K562 (cell line): Measurements from ENCODE around the gene PODN. TPM values are rescaled to one million over a fixed set of nuclear protein-coding genes. Genes with fewer than 3 reads are reported as not detected.

ENCODE experiments used
- ATAC-seq: fragments of 200-7000 bp; cut with Tn5 transposase; 3 replicates; pipeline ENCODE4 v1.9.1; 2020; ENCODE audit warnings: moderate library complexity
- BruUV-seq: library from RNA; stranded (reverse); fragments of 400-500 nt; replicated peaks from 2 replicates; lab custom pipeline; 2021; lab: Mats Ljungman, UMichigan
- CTCF ChIA-PET: fragments of 300-600 bp; formaldehyde crosslinking; extraction: SDS; loops from one replicate; lab custom pipeline; 2021; ENCODE audit warnings: low intra/inter-chr PET ratio; lab: Yijun Ruan, JAX
- POLR2A ChIA-PET: fragments of 300-600, 350-650 bp; sonication (Branson Sonifier 250); formaldehyde crosslinking; extraction: SDS; loops from one replicate; lab custom pipeline; 2021; ENCODE audit warnings: antibody characterized with exemption, inconsistent platforms; lab: Yijun Ruan, JAX
- DNase-seq, 4 experiments: peaks; one replicate each; pipeline versions ENCODE4 v3.0.0 to v3.0.0-alpha.2; 2011 to 2018; ENCODE audit warnings: low spot score in 3 of 4, mixed read lengths in 3 of 4; ENCODE audit errors: extremely low read depth in 1 of 4
- FAIRE-seq: peaks from 2 replicates; lab custom pipeline; 2011; peaks lifted over from hg19 to GRCh38; lab: Jason Lieb, UNC
- H2AFZ ChIP-seq: 2 replicates; pipeline ENCODE4 v1.6.0; 2011; ENCODE audit warnings: low read depth, low read length, control low read depth, inconsistent platforms
- H3K27ac ChIP-seq: fragments of 200-600 bp; 3 replicates; pipeline ENCODE4 v1.8.0; 2011; ENCODE audit warnings: low read depth, mild to moderate bottlenecking, control low read depth, inconsistent platforms, low read length, moderate library complexity, mixed read lengths; ENCODE audit errors: extremely low read depth
- H3K27me3 ChIP-seq, 2 experiments: fragments of 300-600 bp in 1 of 2; 2 replicates in 1 of 2; 3 replicates in 1 of 2; pipeline versions ENCODE4 v1.6.0 to v1.8.0; 2011; ENCODE audit warnings: inconsistent platforms in 2 of 2, low read length in 2 of 2, mild to moderate bottlenecking in 1 of 2, mixed read lengths in 1 of 2, moderate library complexity in 1 of 2; ENCODE audit not compliant: control insufficient read depth in 2 of 2, insufficient read depth in 2 of 2
- H3K36me3 ChIP-seq: fragments of 300-600 bp; 3 replicates; pipeline ENCODE4 v1.8.0; 2011; ENCODE audit warnings: mild to moderate bottlenecking, low read length, inconsistent platforms; ENCODE audit not compliant: control insufficient read depth, insufficient read depth
- H3K4me1 ChIP-seq, 2 experiments: fragments of 200-600 bp in 1 of 2; replicated peaks in 1 of 2; 2 replicates in 1 of 2; 3 replicates in 1 of 2; pipeline versions ENCODE4 v1.5.1 to v1.8.0; 2011; ENCODE audit warnings: inconsistent platforms in 2 of 2, low read length in 2 of 2, mild to moderate bottlenecking in 1 of 2, mixed read lengths in 1 of 2, moderate library complexity in 1 of 2; ENCODE audit not compliant: control insufficient read depth in 2 of 2, insufficient read depth in 2 of 2
- H3K4me2 ChIP-seq: 2 replicates; pipeline ENCODE4 v1.6.1; 2011; ENCODE audit warnings: low read length, control low read depth, inconsistent platforms, mixed read lengths; ENCODE audit not compliant: insufficient read depth
- H3K4me3 ChIP-seq: fragments of 200-600 bp; sonication (generic), shearing (Covaris generic); 2 replicates; pipeline ENCODE4 v1.5.1; 2016; ENCODE audit warnings: control low read depth, inconsistent platforms
- H3K79me2 ChIP-seq: fragments of 200-600 bp; 3 replicates; pipeline ENCODE4 v1.8.0; 2011; ENCODE audit warnings: low read length, inconsistent platforms; ENCODE audit not compliant: control insufficient read depth, insufficient read depth
- H3K9ac ChIP-seq, 2 experiments: 2 replicates each; pipeline versions ENCODE4 v1.6.0 to v1.6.1; 2011; ENCODE audit warnings: low read depth in 2 of 2, low read length in 2 of 2, control low read depth in 1 of 2, inconsistent platforms in 1 of 2, mild to moderate bottlenecking in 1 of 2, mixed read lengths in 1 of 2; ENCODE audit not compliant: insufficient read depth in 1 of 2
- H3K9me1 ChIP-seq: one replicate; pipeline ENCODE4 v1.6.0; 2011; ENCODE audit warnings: inconsistent platforms, mild to moderate bottlenecking, low read length, moderate library complexity; ENCODE audit not compliant: control insufficient read depth, insufficient read depth
- H3K9me3 ChIP-seq: replicated peaks from 2 replicates; pipeline ENCODE4 v1.5.1; 2011; ENCODE audit warnings: low read depth, low read length, inconsistent platforms; ENCODE audit not compliant: control insufficient read depth, insufficient read depth
- H4K20me1 ChIP-seq: replicated peaks from 2 replicates; pipeline ENCODE4 v1.6.1; 2011; ENCODE audit warnings: low read length, inconsistent platforms, mixed read lengths; ENCODE audit not compliant: control insufficient read depth, insufficient read depth
- BRF2 ChIP-seq: IDR thresholded peaks from 3 replicates; pipeline ENCODE4 v1.6.1; 2011; ENCODE audit warnings: borderline replicate concordance, mild to moderate bottlenecking; ENCODE audit not compliant: insufficient read length, insufficient read depth
- CEBPB ChIP-seq: fragments of 450-650 bp; IDR thresholded peaks from 2 replicates; pipeline ENCODE4 v1.6.1; 2016; ENCODE audit warnings: missing genetic modification characterization, missing compliant biosample characterization
- CTBP1 ChIP-seq: fragments of 450-650 bp; IDR thresholded peaks from 2 replicates; pipeline ENCODE4 v1.6.1; 2016; ENCODE audit warnings: borderline replicate concordance
- ESRRB ChIP-seq: fragments of 250-450 bp; sonication (Bioruptor Pico); IDR thresholded peaks from 2 replicates; pipeline ENCODE4 v1.5.0; 2020; ENCODE audit warnings: mild to moderate bottlenecking, moderate library complexity, borderline replicate concordance
- FIP1L1 ChIP-seq: fragments of 200-400 bp; formaldehyde crosslinking; IDR thresholded peaks from 2 replicates; pipeline ENCODE4 v1.6.1; 2018; ENCODE audit warnings: mild to moderate bottlenecking, low read depth, low read length; ENCODE audit not compliant: poor library complexity, severe bottlenecking
- IRF2 ChIP-seq: sonication (generic); formaldehyde crosslinking; IDR thresholded peaks from 2 replicates; pipeline ENCODE4 v1.8.1; 2022; ENCODE audit warnings: mild to moderate bottlenecking, missing genetic modification reagents
- MYBL2 ChIP-seq, 2 experiments: fragments of 450-650 bp in 1 of 2; sonication (generic) in 1 of 2; formaldehyde crosslinking in 1 of 2; IDR thresholded peaks; 2 replicates each; pipeline versions ENCODE4 v1.6.1 to v1.8.1; 2017 to 2022; ENCODE audit warnings: borderline replicate concordance in 1 of 2, inconsistent platforms in 1 of 2, low read depth in 1 of 2, mild to moderate bottlenecking in 1 of 2, missing genetic modification reagents in 1 of 2, moderate library complexity in 1 of 2
- NR2C2 ChIP-seq, 2 experiments: fragments of 200-800 bp in 1 of 2; sonication (Bioruptor generic) in 1 of 2; sonication (generic) in 1 of 2; formaldehyde crosslinking in 1 of 2; IDR thresholded peaks; 2 replicates each; pipeline versions ENCODE4 v1.6.1 to v1.8.0; 2016 to 2022; ENCODE audit warnings: mild to moderate bottlenecking in 1 of 2, missing compliant biosample characterization in 1 of 2, missing genetic modification characterization in 1 of 2, missing genetic modification reagents in 1 of 2
- POLR3A ChIP-seq: IDR thresholded peaks from 2 replicates; pipeline ENCODE4 v1.6.1; 2011; ENCODE audit warnings: borderline replicate concordance, mild to moderate bottlenecking, moderate library complexity; ENCODE audit not compliant: insufficient read length, insufficient read depth; ENCODE audit errors: extremely low read depth
- SIN3A ChIP-seq, 2 experiments: fragments of 150-350 bp in 1 of 2; IDR thresholded peaks; 2 replicates each; pipeline ENCODE4 v1.6.1; 2011 to 2016; ENCODE audit warnings: borderline replicate concordance in 2 of 2, low read depth in 2 of 2, low read length in 2 of 2, mild to moderate bottlenecking in 2 of 2, moderate library complexity in 2 of 2; ENCODE audit not compliant: control insufficient read depth in 1 of 2
- SUPT5H ChIP-seq: fragments of 450-650 bp; IDR thresholded peaks from 2 replicates; pipeline ENCODE4 v1.6.1; 2016
- ZNF79 ChIP-seq: fragments of 250-450 bp; sonication (Bioruptor Pico); IDR thresholded peaks from 2 replicates; pipeline ENCODE4 v1.4.0; 2020; ENCODE audit warnings: low read depth, mild to moderate bottlenecking, moderate library complexity
- WGBS: fragments of 100-300 bp; shearing (Covaris generic); methylation state at CpG from one replicate; pipeline ENCODE4 v1.1.6; 2016; ENCODE audit warnings: low coverage, mixed read lengths; ENCODE audit not compliant: insufficient coverage; ENCODE audit errors: missing lambda C conversion rate; 5-methylcytosine and 5-hydroxymethylcytosine counted together
- in situ Hi-C: fragments of 300-500 bp; cut with MboI; formaldehyde crosslinking; loops from 4 replicates; pipeline ENCODE4 v1.15.0; 2018; ENCODE audit warnings: inconsistent platforms, mixed read lengths
- intact Hi-C: fragments of 100-400 bp; cut with micrococcal nuclease; formaldehyde crosslinking; loops from 2 replicates; pipeline ENCODE4 v1.14.2; 2022
- polyA plus RNA-seq, 8 experiments: library from polyadenylated mRNA; depleted of rRNA in 4 of 8; stranded (reverse) in 5 of 8; unstranded in 3 of 8; fragments of >200 nt; fragmentation: Nextera tagmentation in 2 of 8; fragmentation: Illumina TruSeq in 1 of 8; extraction: Ambion mirVana in 2 of 8; extraction: Trizol in 1 of 8; gene quantifications; 2 replicates each; pipeline versions ENCODE4 v1.2.1 to v1.2.3, GENCODE V29; 2011 to 2014; ENCODE audit warnings: inconsistent platforms in 1 of 8, missing spikeins in 1 of 8
- total RNA-seq, 7 experiments: library from RNA; depleted of rRNA in 6 of 7; stranded (reverse); fragments of >200 nt in 6 of 7; fragmentation: Illumina TruSeq in 2 of 7; extraction: Trizol in 2 of 7; gene quantifications; 2 replicates each; pipeline versions ENCODE4 v1.2.1 to v1.2.3, GENCODE V29; 2011 to 2021; ENCODE audit warnings: low replicate concordance in 1 of 7
- TF ChIP-seq, protein P1 (sequence below): fragments of 250-450 bp; sonication (Bioruptor Pico); IDR thresholded peaks from 2 replicates; pipeline ENCODE4 v1.4.0; 2020

PODN gene
- total and polyA plus RNA-seq, 9 of the 15 experiments (the other 6 are each of a cell fraction or from before 2014, with no cell fraction given), result not detected

- no peaks in the 10 kb centered on the region for H3K36me3 ChIP-seq
- ChIA-PET CTCF (no interaction called here), POLR2A (interaction anchor here (0.5 to 1.3 kb wide), 6 partner anchors 9 to 262 kb away, joined by 3 to 5 read pairs (median 3); no protein-coding TSS in a partner anchor)
- H3K4me3 ChIP-seq, result no peak overlapping the region
- H3K4me2 ChIP-seq, result no peak overlapping the region
- H3K27me3 ChIP-seq, result peaks cover 14 to 32% of the 10 kb centered on the region in 2 experiments; a peak in 4 of 5 replicates
- no peak overlapping the region for H2AFZ ChIP-seq
- ATAC-seq, result no peak
- no peak overlapping the region for H3K9ac ChIP-seq
- H3K27ac ChIP-seq, result no peak overlapping the region
- H3K4me1 ChIP-seq, result peaks cover 0 to 28% of the 10 kb centered on the region in 2 experiments; a peak in 2 of 5 replicates
- BruUV-seq, result no TSS peak
- no peaks in the 10 kb centered on the region for H4K20me1 ChIP-seq
- H3K9me3 ChIP-seq, result no peaks in the 10 kb centered on the region
- no peaks in the 10 kb centered on the region for H3K9me1 ChIP-seq
- no peaks in the 10 kb centered on the region for H3K79me2 ChIP-seq
- 27% methylated on average over 17 of the region's 17 CpGs for WGBS
- FAIRE-seq, result no peak
- DNase-seq, result no peak
- in situ Hi-C loops (no loop called here), intact Hi-C loops (no loop called here)
- no peak for TF ChIP-seq MYBL2 (IDR thresholded peaks at IDR 0.05; ENCODE audit: low read depth)
- no peak for TF ChIP-seq MYBL2 (CRISPR knock-in tag; IDR thresholded peaks at IDR 0.05; ENCODE audit: borderline replicate concordance)
- no peak for TF ChIP-seq POLR3A
- no peak for TF ChIP-seq NR2C2 (CRISPR knock-in tag; IDR thresholded peaks at IDR 0.05)
- TF ChIP-seq NR2C2 (tag; IDR thresholded peaks at IDR 0.05), result no peak
- no peak for TF ChIP-seq SIN3A (IDR thresholded peaks at IDR 0.05; ENCODE audit: borderline replicate concordance in 2 of 2, control insufficient read depth in 1 of 2, low read depth in 2 of 2, low read length in 2 of 2)
- TF ChIP-seq, protein P1, sequence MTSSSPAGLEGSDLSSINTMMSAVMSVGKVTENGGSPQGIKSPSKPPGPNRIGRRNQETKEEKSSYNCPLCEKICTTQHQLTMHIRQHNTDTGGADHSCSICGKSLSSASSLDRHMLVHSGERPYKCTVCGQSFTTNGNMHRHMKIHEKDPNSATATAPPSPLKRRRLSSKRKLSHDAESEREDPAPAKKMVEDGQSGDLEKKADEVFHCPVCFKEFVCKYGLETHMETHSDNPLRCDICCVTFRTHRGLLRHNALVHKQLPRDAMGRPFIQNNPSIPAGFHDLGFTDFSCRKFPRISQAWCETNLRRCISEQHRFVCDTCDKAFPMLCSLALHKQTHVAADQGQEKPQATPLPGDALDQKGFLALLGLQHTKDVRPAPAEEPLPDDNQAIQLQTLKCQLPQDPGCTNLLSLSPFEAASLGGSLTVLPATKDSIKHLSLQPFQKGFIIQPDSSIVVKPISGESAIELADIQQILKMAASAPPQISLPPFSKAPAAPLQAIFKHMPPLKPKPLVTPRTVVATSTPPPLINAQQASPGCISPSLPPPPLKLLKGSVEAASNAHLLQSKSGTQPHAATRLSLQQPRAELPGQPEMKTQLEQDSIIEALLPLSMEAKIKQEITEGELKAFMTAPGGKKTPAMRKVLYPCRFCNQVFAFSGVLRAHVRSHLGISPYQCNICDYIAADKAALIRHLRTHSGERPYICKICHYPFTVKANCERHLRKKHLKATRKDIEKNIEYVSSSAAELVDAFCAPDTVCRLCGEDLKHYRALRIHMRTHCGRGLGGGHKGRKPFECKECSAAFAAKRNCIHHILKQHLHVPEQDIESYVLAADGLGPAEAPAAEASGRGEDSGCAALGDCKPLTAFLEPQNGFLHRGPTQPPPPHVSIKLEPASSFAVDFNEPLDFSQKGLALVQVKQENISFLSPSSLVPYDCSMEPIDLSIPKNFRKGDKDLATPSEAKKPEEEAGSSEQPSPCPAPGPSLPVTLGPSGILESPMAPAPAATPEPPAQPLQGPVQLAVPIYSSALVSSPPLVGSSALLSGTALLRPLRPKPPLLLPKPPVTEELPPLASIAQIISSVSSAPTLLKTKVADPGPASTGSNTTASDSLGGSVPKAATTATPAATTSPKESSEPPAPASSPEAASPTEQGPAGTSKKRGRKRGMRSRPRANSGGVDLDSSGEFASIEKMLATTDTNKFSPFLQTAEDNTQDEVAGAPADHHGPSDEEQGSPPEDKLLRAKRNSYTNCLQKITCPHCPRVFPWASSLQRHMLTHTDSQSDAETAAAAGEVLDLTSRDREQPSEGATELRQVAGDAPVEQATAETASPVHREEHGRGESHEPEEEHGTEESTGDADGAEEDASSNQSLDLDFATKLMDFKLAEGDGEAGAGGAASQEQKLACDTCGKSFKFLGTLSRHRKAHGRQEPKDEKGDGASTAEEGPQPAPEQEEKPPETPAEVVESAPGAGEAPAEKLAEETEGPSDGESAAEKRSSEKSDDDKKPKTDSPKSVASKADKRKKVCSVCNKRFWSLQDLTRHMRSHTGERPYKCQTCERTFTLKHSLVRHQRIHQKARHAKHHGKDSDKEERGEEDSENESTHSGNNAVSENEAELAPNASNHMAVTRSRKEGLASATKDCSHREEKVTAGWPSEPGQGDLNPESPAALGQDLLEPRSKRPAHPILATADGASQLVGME, result no peak
- no peak for TF ChIP-seq SUPT5H
- TF ChIP-seq CTBP1, result no peak
- TF ChIP-seq CEBPB (tag), result no peak
- no peak for TF ChIP-seq ESRRB
- no peak for TF ChIP-seq IRF2 (CRISPR knock-in tag)
- no peak for TF ChIP-seq BRF2
- TF ChIP-seq ZNF79 (CRISPR knock-in tag), result no peak
- no peak for TF ChIP-seq FIP1L1
Observed at GRCh38 chr1:53071167-53071865, 9.3 kb downstream of the PODN start.
